ENCODE results near the gene CAPN1.

- TF ChIP-seq CTCF (IDR thresholded peaks at IDR 0.05 in 8 of 11, conservative IDR thresholded peaks at IDR 0.05 in 3 of 11) = no peak
- TF ChIP-seq POLR2A (IDR thresholded peaks at IDR 0.05) = no peak
- no peak for TF ChIP-seq POLR2AphosphoS5 (IDR thresholded peaks at IDR 0.05)
Measured at GRCh38 chr11:65260302-65260701, 78.6 kb downstream of the CAPN1 start.
